HG02981 (cell line): Measurements from ENCODE around the gene EIF2AK3.

Experiments used
- ATAC-seq: cut with Tn5 transposase; IDR thresholded peaks from one replicate; pipeline ENCODE4 v1.9.1; 2021; ENCODE audit warnings: mild to moderate bottlenecking, moderate library complexity; ENCODE audit not compliant: unreplicated experiment

The EIF2AK3 gene

GRCh38 chr2:88545118-88545517 is 82.1 kb downstream of the EIF2AK3 start:
- no peak for ATAC-seq

GRCh38 chr2:88543541-88544057 is 83.7 kb downstream of the EIF2AK3 start:
- no peak for ATAC-seq

- ATAC-seq, result no peak
Observed at GRCh38 chr2:88542668-88543067, 84.6 kb downstream of the EIF2AK3 start.

GRCh38 chr2:88540346-88540745 is 86.9 kb downstream of the EIF2AK3 start:
- no peak for ATAC-seq

DNA sequence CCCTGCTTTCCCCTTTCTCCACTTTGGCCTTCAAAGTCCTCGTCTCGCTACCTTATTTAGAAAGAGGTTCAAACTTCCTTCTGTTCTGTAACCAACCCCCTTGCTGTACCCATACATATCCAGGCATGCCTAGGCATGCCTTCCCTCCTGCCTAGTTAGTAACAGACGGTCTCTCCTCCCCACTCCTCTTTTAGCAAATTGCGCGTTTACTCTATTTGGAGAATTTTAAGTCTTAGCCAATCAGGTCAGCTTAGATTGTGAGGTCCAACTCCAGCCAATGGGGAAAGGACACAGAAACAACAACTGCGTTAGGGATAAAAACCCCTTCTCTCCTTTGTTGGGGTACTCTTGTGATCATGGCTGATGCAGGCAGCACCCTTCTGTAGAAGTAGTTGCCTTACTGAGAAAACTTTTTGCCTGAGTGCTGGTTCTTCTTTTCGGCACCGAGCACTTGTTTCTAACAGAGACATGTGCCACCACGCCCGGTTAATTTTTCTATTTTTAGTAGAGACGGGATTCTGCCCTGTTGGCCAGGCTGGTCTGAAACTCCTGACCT is 88.8 kb downstream of the EIF2AK3 start:
- no peak for ATAC-seq

DNA sequence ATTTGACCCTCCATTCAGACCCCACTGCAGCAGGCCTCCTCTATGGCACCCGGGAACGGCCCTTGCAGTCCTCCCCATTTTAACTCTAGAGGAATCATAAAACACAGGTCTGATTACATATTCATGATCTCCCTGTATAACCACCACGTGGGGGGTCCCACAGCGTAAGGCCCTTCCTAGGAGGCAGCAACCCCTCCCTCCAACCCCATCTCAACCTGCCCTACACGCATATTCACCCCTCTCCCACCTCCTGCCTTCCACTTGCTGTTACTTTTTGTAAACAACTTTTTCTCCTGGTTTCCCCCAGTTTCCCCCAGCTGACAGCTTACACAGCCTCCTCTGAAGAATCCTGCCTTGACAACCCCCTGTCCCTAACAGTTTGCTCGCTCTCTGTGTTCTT is 89.6 kb downstream of the EIF2AK3 start:
- ATAC-seq, result no peak

GRCh38 chr2:88530081-88530480 is 97.2 kb downstream of the EIF2AK3 start:
- no peak for ATAC-seq

GRCh38 chr2:88521445-88522073 is 105.7 kb downstream of the EIF2AK3 start:
- ATAC-seq, result no peak

DNA sequence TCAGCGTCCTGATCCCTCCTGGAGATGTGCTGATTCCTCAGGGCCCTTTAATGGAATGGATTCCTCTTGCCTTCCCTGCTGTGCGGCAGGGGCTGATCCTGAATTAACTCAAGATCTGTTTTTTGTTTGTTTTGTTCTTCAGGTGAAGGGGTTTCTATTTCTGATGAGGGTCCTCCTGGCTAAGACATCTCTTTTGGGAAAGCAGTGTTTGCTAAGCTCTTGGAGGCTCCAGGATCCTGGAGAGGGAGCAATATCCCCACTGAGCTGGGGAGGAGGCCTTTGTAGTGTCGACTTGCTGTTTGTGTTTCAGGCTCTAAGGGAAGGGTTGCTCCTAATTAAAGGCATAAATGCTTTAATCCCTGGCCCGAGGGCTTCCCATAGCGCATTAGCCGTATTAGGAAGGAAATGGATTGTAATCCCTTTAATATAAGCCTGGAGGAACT is 109.5 kb downstream of the EIF2AK3 start:
- ATAC-seq, result no peak
